ENCODE data around the gene C20orf173.

DNA sequence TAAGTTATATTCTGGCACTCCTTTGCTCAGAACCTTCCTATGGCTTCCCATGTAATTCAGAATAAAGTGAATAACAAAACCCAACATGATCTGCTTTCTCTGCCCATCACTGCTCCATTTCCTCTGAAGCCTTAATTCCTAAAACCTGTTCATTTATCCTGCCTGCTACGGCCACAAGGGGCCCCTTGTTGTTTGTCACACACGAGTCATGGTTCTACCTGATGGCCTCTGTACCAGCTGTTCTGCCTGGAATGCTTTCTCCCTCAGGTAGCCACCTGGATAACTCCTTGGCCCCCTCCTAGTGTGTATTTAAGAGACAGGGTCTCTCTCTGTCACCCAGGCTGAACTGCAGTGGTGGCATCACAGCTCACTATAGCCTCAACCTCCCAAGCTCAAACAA, 39.2 kb upstream of the C20orf173 start:
- TF ChIP-seq, protein P1, sequence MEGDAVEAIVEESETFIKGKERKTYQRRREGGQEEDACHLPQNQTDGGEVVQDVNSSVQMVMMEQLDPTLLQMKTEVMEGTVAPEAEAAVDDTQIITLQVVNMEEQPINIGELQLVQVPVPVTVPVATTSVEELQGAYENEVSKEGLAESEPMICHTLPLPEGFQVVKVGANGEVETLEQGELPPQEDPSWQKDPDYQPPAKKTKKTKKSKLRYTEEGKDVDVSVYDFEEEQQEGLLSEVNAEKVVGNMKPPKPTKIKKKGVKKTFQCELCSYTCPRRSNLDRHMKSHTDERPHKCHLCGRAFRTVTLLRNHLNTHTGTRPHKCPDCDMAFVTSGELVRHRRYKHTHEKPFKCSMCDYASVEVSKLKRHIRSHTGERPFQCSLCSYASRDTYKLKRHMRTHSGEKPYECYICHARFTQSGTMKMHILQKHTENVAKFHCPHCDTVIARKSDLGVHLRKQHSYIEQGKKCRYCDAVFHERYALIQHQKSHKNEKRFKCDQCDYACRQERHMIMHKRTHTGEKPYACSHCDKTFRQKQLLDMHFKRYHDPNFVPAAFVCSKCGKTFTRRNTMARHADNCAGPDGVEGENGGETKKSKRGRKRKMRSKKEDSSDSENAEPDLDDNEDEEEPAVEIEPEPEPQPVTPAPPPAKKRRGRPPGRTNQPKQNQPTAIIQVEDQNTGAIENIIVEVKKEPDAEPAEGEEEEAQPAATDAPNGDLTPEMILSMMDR (IDR thresholded peaks at IDR 0.05): no peak
- TF ChIP-seq REST (IDR thresholded peaks at IDR 0.05; ENCODE audit: insufficient read depth in 1 of 2, low read depth in 2 of 2, low read length in 1 of 2): no peak
- TF ChIP-seq POLR2AphosphoS5 (IDR thresholded peaks at IDR 0.05; ENCODE audit: low read depth, low read length): no peak
- TF ChIP-seq SIN3A (IDR thresholded peaks at IDR 0.05; ENCODE audit: borderline replicate concordance, insufficient read depth, low read depth, low read length): no peak
- no peak for TF ChIP-seq TCF7L2 (IDR thresholded peaks at IDR 0.05; ENCODE audit: low read depth, low read length)

Measured in Panc1 (cell line).